AG10803 (cell line): ENCODE data around the gene TANC1.

ENCODE experiments used
- DNase-seq: peaks from one replicate; pipeline ENCODE4 v3.0.0; 2010; ENCODE audit warnings: low read depth
- H3K4me3 ChIP-seq: 2 replicates; pipeline ENCODE4 v1.5.1; 2011; ENCODE audit warnings: mild to moderate bottlenecking, low read length, control low read depth
- CTCF ChIP-seq: conservative IDR thresholded peaks from 2 replicates; pipeline ENCODE4 v1.5.1; 2011; ENCODE audit warnings: mild to moderate bottlenecking, low read length, control low read depth, inconsistent platforms

The TANC1 gene

DNA sequence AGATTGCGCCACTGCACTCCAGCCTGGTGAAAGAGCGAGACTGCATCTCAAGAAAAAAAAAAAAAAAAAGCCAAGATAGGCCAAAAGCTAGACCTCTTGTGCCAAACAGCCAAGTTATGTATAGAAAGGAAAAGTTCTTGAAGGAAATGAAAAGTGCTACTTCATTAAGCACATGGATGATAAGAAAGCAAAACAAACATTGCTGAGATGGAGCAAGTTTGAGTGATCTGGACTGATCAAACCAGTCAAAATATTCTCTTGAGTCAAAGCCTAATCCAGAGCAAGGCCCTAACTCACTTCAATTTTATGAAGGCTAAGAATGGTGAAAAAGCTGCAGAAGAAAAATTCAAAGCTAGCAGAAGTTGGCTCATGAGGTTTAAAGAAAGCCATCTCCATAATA, 28.1 kb upstream of the TANC1 start:
- H3K4me3 ChIP-seq = no peak overlapping the region
- no peak for DNase-seq
- no peak for TF ChIP-seq CTCF

DNA sequence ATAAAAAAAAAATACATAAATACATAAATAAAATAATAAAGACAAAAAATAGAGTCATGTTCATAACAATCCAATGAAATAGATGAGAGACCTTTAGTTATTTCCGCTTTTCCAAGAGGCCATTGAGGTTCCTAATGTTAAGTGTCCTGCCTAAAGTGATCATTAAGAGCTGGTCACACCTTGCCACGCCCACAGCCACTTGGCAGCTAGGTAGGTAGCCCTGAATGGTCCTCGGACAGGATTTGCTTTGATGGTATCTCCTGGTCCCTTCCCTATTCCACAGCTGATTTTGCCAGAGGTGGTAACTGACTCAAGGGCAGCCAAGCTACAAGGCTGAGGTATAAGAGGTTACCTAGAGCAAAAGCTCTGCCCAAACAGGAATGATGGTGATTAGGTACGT, 24.5 kb upstream of the TANC1 start:
- no peak for TF ChIP-seq CTCF
- DNase-seq = no peak
- H3K4me3 ChIP-seq = no peak overlapping the region

DNA sequence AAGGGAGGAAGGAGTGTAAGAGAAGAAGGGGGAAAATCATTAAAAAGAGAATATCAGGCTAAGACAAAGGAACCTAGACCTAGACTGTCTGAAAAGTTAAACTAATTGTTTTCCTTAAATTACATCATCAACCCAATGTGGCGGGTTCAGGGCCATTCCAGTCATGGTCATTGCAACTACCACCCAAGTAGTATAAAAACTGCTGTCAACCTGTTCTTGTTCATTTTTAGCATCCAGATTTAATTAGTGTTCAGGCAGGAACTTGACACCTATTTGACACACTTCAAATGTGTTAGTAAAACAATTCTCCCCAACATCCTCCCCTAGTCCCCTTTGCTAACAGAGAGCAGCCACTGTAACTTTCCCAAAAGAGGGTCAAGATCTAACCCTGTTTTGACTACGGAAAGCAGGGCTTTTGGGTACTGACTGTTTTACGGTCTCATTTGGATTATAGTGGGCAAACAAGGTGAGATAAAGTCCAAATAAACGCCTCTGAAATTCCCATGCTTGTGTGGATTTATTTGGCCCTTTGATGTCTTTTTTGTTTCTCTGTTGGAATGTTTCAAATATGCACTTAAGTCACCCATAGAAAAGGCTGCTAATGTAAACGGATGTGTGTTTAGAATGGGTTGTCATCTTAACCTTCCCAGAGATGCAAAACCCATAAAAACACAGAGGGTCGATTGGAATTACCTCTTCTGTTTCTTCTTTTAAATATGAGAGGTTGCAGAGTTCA, 19.3 kb upstream of the TANC1 start:
- H3K4me3 ChIP-seq = no peak overlapping the region
- TF ChIP-seq CTCF = no peak
- DNase-seq = no peak

GRCh38 chr2:158953454-158953853, 15.0 kb upstream of the TANC1 start:
- H3K4me3 ChIP-seq = no peak overlapping the region
- DNase-seq = no peak
- no peak for TF ChIP-seq CTCF

DNA sequence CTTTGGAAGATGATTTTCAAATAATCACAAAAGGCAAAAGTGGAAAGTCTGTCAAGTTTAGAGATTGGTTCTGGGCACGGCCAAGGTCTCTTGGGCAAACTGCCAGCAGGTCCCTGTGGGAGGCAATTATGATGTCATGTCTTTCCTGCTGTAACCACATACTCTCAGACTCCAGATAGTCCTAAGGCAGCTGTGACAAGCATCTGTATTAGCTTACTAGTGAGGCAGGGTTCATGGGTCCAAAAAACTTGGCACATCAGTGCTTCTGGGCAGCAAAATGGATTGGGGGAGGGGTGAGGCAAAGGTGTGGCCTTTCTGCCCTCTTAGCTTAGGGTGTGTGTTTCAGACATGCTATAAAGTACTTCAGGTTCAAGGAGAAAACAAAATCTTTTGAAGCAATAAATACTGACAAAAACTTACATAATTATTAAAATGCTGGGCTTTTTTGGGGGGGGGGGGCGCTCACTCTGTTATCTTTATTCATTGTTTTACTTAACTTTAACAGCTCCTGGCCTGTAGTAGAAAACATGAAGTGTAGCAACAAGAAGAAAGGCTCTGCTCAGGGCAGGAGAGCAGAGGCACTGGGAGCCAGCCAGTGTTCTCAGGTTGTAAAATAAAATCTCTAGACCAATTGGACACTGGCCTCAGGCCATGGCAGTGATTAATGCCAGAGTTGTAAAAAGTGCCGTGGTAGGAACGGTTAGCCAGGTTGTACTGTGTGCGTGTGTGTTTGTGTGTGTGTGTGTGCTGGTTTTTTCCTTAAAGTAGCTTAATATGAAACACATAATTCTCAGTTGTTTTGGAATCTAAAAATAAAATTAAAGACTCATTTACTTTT, 14.3 kb upstream of the TANC1 start:
- DNase-seq = peak; percentile 82
- TF ChIP-seq CTCF = no peak
- H3K4me3 ChIP-seq = no peak overlapping the region

DNA sequence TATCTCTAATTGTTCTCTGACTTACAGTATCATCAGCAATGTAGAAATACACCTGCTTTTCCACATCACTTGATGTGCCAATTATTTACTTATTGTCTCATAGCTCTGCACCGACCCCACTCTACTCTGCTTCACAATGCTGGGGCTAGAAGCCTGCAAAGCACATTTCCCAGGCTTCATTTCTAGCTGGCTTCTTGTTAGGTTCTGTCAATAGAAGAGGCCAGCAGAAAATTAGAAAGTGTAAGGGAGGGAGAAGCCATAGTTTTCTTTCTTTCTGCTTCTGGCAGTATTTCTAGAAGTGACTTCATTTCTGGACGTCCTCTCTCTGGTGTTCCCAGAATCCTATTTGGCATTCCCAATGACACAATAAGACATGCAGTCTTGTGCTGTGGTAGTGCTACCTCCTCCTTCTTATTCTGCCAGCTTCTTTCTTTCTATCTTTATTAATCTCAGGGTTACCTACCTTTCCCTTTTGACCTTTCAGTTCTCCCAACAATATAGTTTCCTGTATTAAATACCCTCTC, 12.5 kb upstream of the TANC1 start:
- TF ChIP-seq CTCF = no peak

More for the DNA sequence above, 12.5 kb upstream of the TANC1 start:
- H3K4me3 ChIP-seq = no peak overlapping the region
- no peak for DNase-seq
